IMR-90 (cell line): ENCODE data around the gene EFNB2. TPM values are rescaled to one million over a fixed set of nuclear protein-coding genes. Genes with fewer than 3 reads are reported as not detected.

Experiments used
- ATAC-seq: fragments of 200-7000 bp; cut with Tn5 transposase; 2 replicates; pipeline ENCODE4 v1.9.1; 2020; ENCODE audit warnings: low read depth, mild to moderate bottlenecking, moderate library complexity
- BruUV-seq: library from RNA; stranded (reverse); fragments of 400-500 nt; replicated peaks from 2 replicates; lab custom pipeline; 2021; lab: Mats Ljungman, UMichigan
- CTCF ChIA-PET: fragments of 300-600 bp; formaldehyde crosslinking; extraction: SDS; loops from one replicate; lab custom pipeline; 2021; ENCODE audit warnings: antibody characterized with exemption; lab: Yijun Ruan, JAX
- POLR2A ChIA-PET: fragments of 300-600 bp; sonication (Branson Sonifier 250); formaldehyde crosslinking; loops from one replicate; lab custom pipeline; 2022; ENCODE audit warnings: antibody characterized with exemption; ENCODE audit not compliant: unreplicated experiment; lab: Charles Lee
- DNase-seq: peaks from one replicate; pipeline ENCODE4 v3.0.0; 2013
- H2AFZ ChIP-seq: replicated peaks from 2 replicates; pipeline ENCODE3; 2013; ENCODE audit warnings: low read length, mild to moderate bottlenecking; ENCODE audit not compliant: poor library complexity
- H2AK5ac ChIP-seq: 2 replicates; pipeline ENCODE4 v1.6.1; 2013; ENCODE audit warnings: low read depth, low read length, inconsistent platforms
- H2AK9ac ChIP-seq: replicated peaks from 2 replicates; pipeline ENCODE3; 2013; ENCODE audit warnings: mild to moderate bottlenecking, low read depth, low read length, moderate library complexity; ENCODE audit not compliant: poor library complexity
- H2BK120ac ChIP-seq: 2 replicates; pipeline ENCODE4 v1.6.1; 2013; ENCODE audit warnings: low read depth, low read length, inconsistent platforms
- H2BK15ac ChIP-seq: 3 replicates; pipeline ENCODE4 v1.6.1; 2013; ENCODE audit warnings: low read depth, low read length, inconsistent platforms
- H2BK20ac ChIP-seq: 2 replicates; pipeline ENCODE4 v1.6.1; 2013; ENCODE audit warnings: low read depth, mild to moderate bottlenecking, inconsistent platforms, low read length, moderate library complexity
- H2BK5ac ChIP-seq: 2 replicates; pipeline ENCODE4 v1.6.1; 2013; ENCODE audit warnings: mild to moderate bottlenecking, low read depth, low read length, inconsistent platforms; ENCODE audit not compliant: poor library complexity, severe bottlenecking
- H3K14ac ChIP-seq: replicated peaks from 2 replicates; pipeline ENCODE4 v1.6.1; 2013; ENCODE audit warnings: low read depth, low read length, inconsistent platforms
- H3K18ac ChIP-seq: 2 replicates; pipeline ENCODE4 v1.6.1; 2013; ENCODE audit warnings: low read depth, low read length, control low read depth
- H3K23ac ChIP-seq: 2 replicates; pipeline ENCODE4 v1.6.1; 2013; ENCODE audit warnings: low read depth, low read length, inconsistent platforms
- H3K27ac ChIP-seq: 2 replicates; pipeline ENCODE4 v1.5.1; 2013; ENCODE audit warnings: mild to moderate bottlenecking, control low read depth, low read length; ENCODE audit not compliant: insufficient read depth
- H3K27me3 ChIP-seq: 2 replicates; pipeline ENCODE4 v1.6.1; 2013; ENCODE audit warnings: low read length; ENCODE audit not compliant: control insufficient read depth, insufficient read depth
- H3K36me3 ChIP-seq: 2 replicates; pipeline ENCODE4 v1.6.1; 2013; ENCODE audit warnings: low read length, mixed read lengths; ENCODE audit not compliant: control insufficient read depth, insufficient read depth
- H3K4ac ChIP-seq: 2 replicates; pipeline ENCODE4 v1.6.1; 2013; ENCODE audit warnings: low read depth, low read length, inconsistent platforms
- H3K4me1 ChIP-seq: 2 replicates; pipeline ENCODE4 v1.6.1; 2013; ENCODE audit warnings: low read length, mixed read lengths; ENCODE audit not compliant: control insufficient read depth, insufficient read depth
- H3K4me2 ChIP-seq: 2 replicates; pipeline ENCODE4 v1.6.1; 2013; ENCODE audit warnings: low read depth, mild to moderate bottlenecking, control low read depth, low read length, moderate library complexity
- H3K4me3 ChIP-seq: 2 replicates; pipeline ENCODE4 v1.5.1; 2013; ENCODE audit warnings: low read depth, mild to moderate bottlenecking, control low read depth, low read length, moderate library complexity; ENCODE audit not compliant: insufficient read depth
- H3K56ac ChIP-seq: 2 replicates; pipeline ENCODE4 v1.6.1; 2013; ENCODE audit warnings: low read length, inconsistent platforms; ENCODE audit not compliant: insufficient read depth; ENCODE audit errors: extremely low read depth
- H3K79me1 ChIP-seq, 2 experiments: 2 replicates each; pipeline ENCODE4 v1.6.1; 2013; ENCODE audit warnings: low read length in 2 of 2, inconsistent platforms in 1 of 2, low read depth in 1 of 2
- H3K9ac ChIP-seq: 2 replicates; pipeline ENCODE4 v1.6.1; 2013; ENCODE audit warnings: low read depth, low read length, control low read depth
- H3K9me1 ChIP-seq: 2 replicates; pipeline ENCODE4 v1.6.1; 2013; ENCODE audit warnings: low read length, inconsistent platforms; ENCODE audit not compliant: insufficient read depth
- H3K9me3 ChIP-seq: 2 replicates; pipeline ENCODE4 v1.6.1; 2013; ENCODE audit warnings: low read length; ENCODE audit not compliant: control insufficient read depth, insufficient read depth
- H4K20me1 ChIP-seq: 2 replicates; pipeline ENCODE4 v1.6.1; 2013; ENCODE audit warnings: low read length, inconsistent platforms; ENCODE audit not compliant: insufficient read depth
- H4K5ac ChIP-seq: 2 replicates; pipeline ENCODE4 v1.6.1; 2013; ENCODE audit warnings: mild to moderate bottlenecking, low read depth, low read length, control low read depth
- H4K8ac ChIP-seq, 2 experiments: 2 replicates each; pipeline ENCODE4 v1.6.1; 2013; ENCODE audit warnings: low read depth in 2 of 2, low read length in 2 of 2, control low read depth in 1 of 2, inconsistent platforms in 1 of 2
- H4K91ac ChIP-seq: 2 replicates; pipeline ENCODE4 v1.6.1; 2013; ENCODE audit warnings: low read depth, low read length, inconsistent platforms; ENCODE audit not compliant: insufficient read depth
- BHLHE40 ChIP-seq: fragments of 150-350 bp; IDR thresholded peaks from 2 replicates; pipeline ENCODE4 v1.6.1; 2016; ENCODE audit warnings: mild to moderate bottlenecking, low read depth, low read length
- CEBPB ChIP-seq: IDR thresholded peaks from 2 replicates; pipeline ENCODE4 v1.6.1; 2012; ENCODE audit warnings: low read depth, low read length, improper control_type of control experiment
- CTCF ChIP-seq: conservative IDR thresholded peaks from 2 replicates; pipeline ENCODE4 v1.5.1; 2012; ENCODE audit warnings: mild to moderate bottlenecking, low read depth, low read length, improper control_type of control experiment
- ELK1 ChIP-seq: fragments of 150-350 bp; IDR thresholded peaks from 2 replicates; pipeline ENCODE4 v1.6.1; 2016; ENCODE audit warnings: low read depth, mild to moderate bottlenecking, low read length, moderate library complexity, borderline replicate concordance
- FOS ChIP-seq: fragments of 150-350 bp; IDR thresholded peaks from 2 replicates; pipeline ENCODE4 v1.6.1; 2016; ENCODE audit warnings: low read depth, low read length
- MAFK ChIP-seq: IDR thresholded peaks from 2 replicates; pipeline ENCODE4 v1.6.1; 2012; ENCODE audit warnings: low read depth, low read length, improper control_type of control experiment
- MAZ ChIP-seq: IDR thresholded peaks from 2 replicates; pipeline ENCODE4 v1.6.1; 2012; ENCODE audit warnings: low read depth, mild to moderate bottlenecking, low read length, improper control_type of control experiment, moderate library complexity, borderline replicate concordance
- MXI1 ChIP-seq: IDR thresholded peaks from 2 replicates; pipeline ENCODE4 v1.6.1; 2012; ENCODE audit warnings: low read depth, mild to moderate bottlenecking, low read length, moderate library complexity, borderline replicate concordance
- NFE2L2 ChIP-seq: fragments of 150-350 bp; IDR thresholded peaks from 2 replicates; pipeline ENCODE4 v1.6.1; 2016; ENCODE audit warnings: low read depth, mild to moderate bottlenecking, low read length
- POLR2A ChIP-seq: IDR thresholded peaks from 2 replicates; pipeline ENCODE4 v1.6.1; 2012; ENCODE audit warnings: mild to moderate bottlenecking, low read depth, low read length
- RCOR1 ChIP-seq: IDR thresholded peaks from 2 replicates; pipeline ENCODE4 v1.6.1; 2012; ENCODE audit warnings: mild to moderate bottlenecking, low read length, improper control_type of control experiment; ENCODE audit not compliant: insufficient replicate concordance
- RFX5 ChIP-seq: IDR thresholded peaks from 2 replicates; pipeline ENCODE4 v1.8.0; 2012; ENCODE audit warnings: low read depth, mild to moderate bottlenecking, low read length, moderate library complexity
- USF2 ChIP-seq: fragments of 150-350 bp; IDR thresholded peaks from 2 replicates; pipeline ENCODE4 v1.6.1; 2017; ENCODE audit warnings: mild to moderate bottlenecking, antibody characterized with exemption, low read length, low read depth
- WGBS, 2 experiments: methylation state at CpG; one replicate each; pipeline versions ENCODE4 v1.1.5 to v1.1.7; 2013; ENCODE audit warnings: missing lambda C conversion rate in 2 of 2; ENCODE audit not compliant: insufficient read length in 1 of 2; ENCODE audit errors: extremely low coverage in 2 of 2; 5-methylcytosine and 5-hydroxymethylcytosine counted together
- dilution Hi-C: fragments of 300-500 bp; cut with HindIII; formaldehyde crosslinking; loops from one replicate; pipeline ENCODE4 v1.14.3; 2018; ENCODE audit warnings: low sequenced_read_pairs; ENCODE audit not compliant: unreplicated experiment
- in situ Hi-C: fragments of 300-500 bp; cut with MboI; formaldehyde crosslinking; loops from 3 replicates; pipeline ENCODE4 v1.14.3; 2019; ENCODE audit warnings: low sequenced_read_pairs, inconsistent platforms, mixed read lengths
- intact Hi-C: fragments of 100-400 bp; cut with micrococcal nuclease; formaldehyde crosslinking; loops from 2 replicates; pipeline ENCODE4 v1.10.0; 2022
- polyA plus RNA-seq, 3 experiments: library from polyadenylated mRNA; depleted of rRNA; stranded (reverse); fragments of >200 nt; gene quantifications; 2 replicates each; pipeline ENCODE4 v1.2.3, GENCODE V29; 2012; ENCODE audit warnings: low replicate concordance in 1 of 3
- total RNA-seq: library from RNA; depleted of rRNA; stranded (reverse); fragments of >200 nt; gene quantifications from 2 replicates; pipeline ENCODE4 v1.2.3, GENCODE V29; 2012

EFNB2 gene
- total and polyA plus RNA-seq, 2 of the 4 experiments (the other 2 are of a cell fraction): 5.4 to 6.0 TPM

DNA sequence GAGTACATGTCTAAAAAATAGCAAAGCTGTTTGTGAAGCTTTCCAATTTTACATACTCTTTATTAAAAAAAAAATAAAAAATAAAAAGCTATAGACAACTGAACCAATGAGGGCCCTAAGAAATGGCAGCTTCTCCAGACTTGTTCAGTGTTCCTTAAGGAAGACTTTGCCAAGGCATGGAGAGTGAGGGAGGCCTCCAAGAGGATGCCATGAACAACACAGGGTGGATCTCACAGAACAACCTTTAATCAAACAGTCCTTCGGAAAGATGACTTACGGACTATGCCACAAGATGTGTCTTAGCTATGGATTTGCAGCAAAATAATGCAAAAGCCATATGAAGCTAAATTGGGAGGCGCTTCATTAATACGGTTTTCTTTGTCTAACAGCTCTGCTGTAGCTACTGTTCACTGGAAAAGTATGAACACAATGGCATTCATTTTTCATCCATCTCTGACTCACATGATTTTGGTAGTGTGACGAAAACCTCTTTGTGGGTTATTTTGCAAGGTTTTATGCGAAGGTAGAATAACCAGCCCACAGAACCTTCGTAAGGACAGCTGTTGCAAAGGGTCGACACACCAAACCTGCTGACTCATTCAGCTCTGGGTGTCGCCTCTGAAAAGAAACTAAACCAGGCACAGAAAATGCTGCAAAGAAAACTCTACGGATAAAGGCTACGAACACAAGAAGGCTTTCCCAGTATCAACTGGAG, 27.7 kb downstream of the EFNB2 start (continued):
- TF ChIP-seq NFE2L2: peak; percentile 95
- TF ChIP-seq FOS: peak; percentile 72
- peak; percentile 58; the same call in 1 of the 2 replicates for TF ChIP-seq BHLHE40

DNA sequence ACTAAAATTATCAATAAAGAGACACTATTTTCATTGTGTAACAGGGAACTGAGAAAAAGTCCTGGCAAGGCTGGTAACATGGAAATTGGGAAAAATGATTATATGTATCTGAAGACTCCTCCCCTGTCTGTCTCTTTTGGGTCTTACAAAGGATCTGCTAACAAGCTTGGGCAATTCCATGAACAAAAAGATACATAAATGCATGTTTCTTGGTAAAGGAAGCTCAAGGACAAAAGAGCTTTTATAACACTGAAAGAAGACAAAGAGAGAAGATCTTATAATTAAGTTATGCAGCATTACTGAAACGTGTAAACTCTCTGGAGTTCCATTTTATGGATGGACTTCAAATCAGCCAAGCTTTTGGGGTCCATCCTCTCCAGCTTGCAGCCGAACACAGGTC, 29.2 kb downstream of the EFNB2 start:
- dilution Hi-C loops: no loop called here
- H4K91ac ChIP-seq: no peak overlapping the region
- intact Hi-C loops: loop anchor here (5.0 kb wide), 1 partner anchor 349 kb away; no protein-coding TSS in a partner anchor
- CTCF ChIA-PET: no interaction called here
- no peak overlapping the region for H3K4me2 ChIP-seq
- H3K4me1 ChIP-seq: peaks cover 3% of the 10 kb centered on the region; the same call in 1 of the 2 replicates
- no peak overlapping the region for H2BK5ac ChIP-seq
- H3K14ac ChIP-seq: no peak overlapping the region
- no peak overlapping the region for H3K9ac ChIP-seq
- no TSS peak for BruUV-seq
- H3K36me3 ChIP-seq: no peaks in the 10 kb centered on the region
- no peak overlapping the region for H2AFZ ChIP-seq
- no peak overlapping the region for H3K56ac ChIP-seq
- H3K4me3 ChIP-seq: no peak overlapping the region
- H3K27ac ChIP-seq: no peak overlapping the region
- in situ Hi-C loops: loop anchor here (25.0 kb wide), 1 partner anchor 419 kb away; no protein-coding TSS in a partner anchor
- no peaks in the 10 kb centered on the region for H3K27me3 ChIP-seq
- no peak overlapping the region for H3K23ac ChIP-seq
- no peak overlapping the region for H3K18ac ChIP-seq
- H2BK120ac ChIP-seq: no peak overlapping the region
- no peaks in the 10 kb centered on the region for H3K9me1 ChIP-seq
- no peak overlapping the region for H4K8ac ChIP-seq
- no peak overlapping the region for H2AK5ac ChIP-seq
- no peak for ATAC-seq
- no peak overlapping the region for H2BK20ac ChIP-seq
- no peak for DNase-seq
- H3K4ac ChIP-seq: no peak overlapping the region
- H3K79me1 ChIP-seq: peaks cover 10 to 17% of the 10 kb centered on the region in 2 experiments; a peak in 1 of 4 replicates
- no peak overlapping the region for H2AK9ac ChIP-seq
- POLR2A ChIA-PET: no interaction called here
- H4K5ac ChIP-seq: no peak overlapping the region
- no peaks in the 10 kb centered on the region for H4K20me1 ChIP-seq
- WGBS, 2 experiments: no CpG with 5 or more reads among the region's 2 CpGs
- H3K9me3 ChIP-seq: no peaks in the 10 kb centered on the region
- no peak overlapping the region for H2BK15ac ChIP-seq
- TF ChIP-seq CEBPB: no peak
- TF ChIP-seq CTCF: no peak
- TF ChIP-seq MXI1: no peak
- TF ChIP-seq RFX5: no peak
- TF ChIP-seq ELK1: no peak
- TF ChIP-seq FOS: no peak
- no peak for TF ChIP-seq POLR2A
- TF ChIP-seq RCOR1: no peak
- no peak for TF ChIP-seq MAFK
- no peak for TF ChIP-seq MAZ
- no peak for TF ChIP-seq USF2
- no peak for TF ChIP-seq NFE2L2
